Activated CD8-positive, alpha-beta memory T cell treated with anti-CD3 and anti-CD28 coated beads for 1 hour (primary cell): Measurements from ENCODE around the gene OR10A5.
"Not testable (repeated sequence)": the region's sequence is repeated elsewhere in the genome, so short reads cannot be mapped to it uniquely, and the experiment has no call there.

Experiments used
- DNase-seq, 2 donors: peaks; one replicate each; pipeline ENCODE4 v3.0.0-alpha.2; 2020; ENCODE audit warnings: low read depth in 1 of 2; ENCODE audit errors: extremely low read depth in 1 of 2

OR10A5 gene

GRCh38 chr11:6871278-6871677 is 25.8 kb downstream of the OR10A5 start:
- no peak for DNase-seq

- DNase-seq, result no peak
Observed at GRCh38 chr11:6875761-6876160, 30.3 kb downstream of the OR10A5 start.

GRCh38 chr11:6876325-6876724 is 30.8 kb downstream of the OR10A5 start, which contains the start of gene OR10A4:
TSS of gene OR10A4 (plus strand) at chr11:6876625. CDS start at chr11:6876648, 23 bp downstream.
- DNase-seq, result no peak

GRCh38 chr11:6876914-6877313 is 31.4 kb downstream of the OR10A5 start:
- DNase-seq, result no peak

- no peak for DNase-seq
Observed at GRCh38 chr11:6882751-6883150, 37.3 kb downstream of the OR10A5 start.

GRCh38 chr11:6887711-6888110 is 42.2 kb downstream of the OR10A5 start:
- not testable (repeated sequence) for DNase-seq

GRCh38 chr11:6888830-6889229 is 43.3 kb downstream of the OR10A5 start:
- DNase-seq, result no peak

- no peak for DNase-seq
Observed at GRCh38 chr11:6889835-6890234, 44.4 kb downstream of the OR10A5 start.

- DNase-seq, result no peak
Observed at GRCh38 chr11:6892400-6892799, 46.9 kb downstream of the OR10A5 start, which contains the start of gene OR2D2. TSS of gene OR2D2 (minus strand) at chr11:6892500. CDS start at chr11:6892500, 0 bp downstream.

GRCh38 chr11:6894097-6894496 is 48.6 kb downstream of the OR10A5 start:
- no peak for DNase-seq

- no peak for DNase-seq
Observed at GRCh38 chr11:6895010-6895409, 49.5 kb downstream of the OR10A5 start.
